GM21528 (cell line): ENCODE data around the gene BEND7.
"Not testable (repeated sequence)": the region's sequence is repeated elsewhere in the genome, so short reads cannot be mapped to it uniquely, and the experiment has no call there.

Experiments
- ATAC-seq: cut with Tn5 transposase; IDR thresholded peaks from one replicate; pipeline ENCODE4 v1.9.1; 2021; ENCODE audit warnings: mild to moderate bottlenecking, moderate library complexity; ENCODE audit not compliant: unreplicated experiment, low FRiP score

Gene BEND7

GRCh38 chr10:13528875-13529713 lies at the start of gene BEND7:
BEND7 (minus strand) TSS chr10:13529014; CDS start chr10:13528533, 481 bp downstream.
- ATAC-seq, result no peak

GRCh38 chr10:13573960-13574359 lies 45.1 kb upstream of the BEND7 start:
- ATAC-seq, result no peak

- ATAC-seq, result no peak
Measured at GRCh38 chr10:13571541-13571940, 42.7 kb upstream of the BEND7 start.

GRCh38 chr10:13567030-13567429 lies 38.2 kb upstream of the BEND7 start:
- ATAC-seq, result no peak

GRCh38 chr10:13564576-13564975 lies 35.8 kb upstream of the BEND7 start:
- no peak for ATAC-seq

GRCh38 chr10:13563481-13564445 lies 34.9 kb upstream of the BEND7 start:
- no peak for ATAC-seq

GRCh38 chr10:13560597-13560996 lies 31.8 kb upstream of the BEND7 start:
- ATAC-seq, result no peak

GRCh38 chr10:13559124-13559700 lies 30.4 kb upstream of the BEND7 start:
- ATAC-seq, result no peak

GRCh38 chr10:13555884-13556510 lies 27.2 kb upstream of the BEND7 start:
- ATAC-seq, result no peak

- no peak for ATAC-seq
Measured at GRCh38 chr10:13550802-13551201, 22.0 kb upstream of the BEND7 start.

- ATAC-seq, result no peak
Measured at GRCh38 chr10:13542533-13542932, 13.7 kb upstream of the BEND7 start.

- not testable (repeated sequence) for ATAC-seq
Measured at GRCh38 chr10:13537985-13538384, 9.2 kb upstream of the BEND7 start.

- no peak for ATAC-seq
Measured at GRCh38 chr10:13536674-13537366, 8.0 kb upstream of the BEND7 start.

GRCh38 chr10:13535346-13535745 lies 6.5 kb upstream of the BEND7 start:
- ATAC-seq, result no peak

- no peak for ATAC-seq
Measured at GRCh38 chr10:13529714-13529973, 830 bp upstream of the BEND7 start.

- no peak for ATAC-seq
Measured at GRCh38 chr10:13528123-13528874, 515 bp downstream of the BEND7 start.

- no peak for ATAC-seq
Measured at GRCh38 chr10:13527864-13528122, 1.0 kb downstream of the BEND7 start.

- no peak for ATAC-seq
Measured at GRCh38 chr10:13526948-13527863, 1.6 kb downstream of the BEND7 start.

- no peak for ATAC-seq
Measured at GRCh38 chr10:13525663-13526062, 3.2 kb downstream of the BEND7 start.
